ENCODE data around the gene LRRFIP1. TPM values are rescaled to one million over a fixed set of nuclear protein-coding genes. Genes with fewer than 3 reads are reported as not detected.

Gene LRRFIP1
- total and polyA plus RNA-seq, 2 donors (not counting 1 experiment from before 2014, with no cell fraction given), result 42.0 to 139 TPM

GRCh38 chr2:237682856-237683670, 55.7 kb downstream of the LRRFIP1 start:
- Histone ChIP-seq H3K36me3 (replicated peaks in 1 of 2; ENCODE audit: control extremely low read depth in 1 of 2, control insufficient read depth in 1 of 2, extremely low read depth in 1 of 2, insufficient read depth in 2 of 2, low read length in 1 of 2) (no peaks in the 10 kb centered on the region), H3K79me2 (ENCODE audit: control insufficient read depth, insufficient read depth, low read length) (peaks cover 12% of the 10 kb centered on the region), H3K27me3 (replicated peaks in 1 of 4; ENCODE audit: control extremely low read depth in 1 of 4, control insufficient read depth in 3 of 4, insufficient read depth in 4 of 4, low read length in 3 of 4) (no peaks in the 10 kb centered on the region), H3K4me2 (replicated peaks; ENCODE audit: low read depth, low read length, poor library complexity, severe bottlenecking) (no peak overlapping the region), H3K9ac (ENCODE audit: low read length) (no peak overlapping the region), H3K27ac (ENCODE audit: low read length in 2 of 2) (no peak overlapping the region), H3K9me3 (ENCODE audit: control extremely low read depth in 1 of 3, control insufficient read depth in 2 of 3, insufficient read depth in 1 of 3, low read length in 2 of 3) (no peaks in the 10 kb centered on the region), H4K20me1 (ENCODE audit: control insufficient read depth, insufficient read depth, low read length, poor library complexity, severe bottlenecking) (no peaks in the 10 kb centered on the region), H2AFZ (ENCODE audit: insufficient read depth, low read depth, low read length, poor library complexity, severe bottlenecking) (no peak overlapping the region), H3K4me3 (ENCODE audit: control extremely low read depth in 1 of 5, extremely low read depth in 1 of 5, insufficient read depth in 1 of 5, low read depth in 2 of 5, low read length in 4 of 5) (no peak overlapping the region), H3K4me1 (ENCODE audit: control insufficient read depth in 2 of 2, insufficient read depth in 2 of 2, low read length in 2 of 2) (peaks cover 25 to 26% of the 10 kb centered on the region in 2 donors)
- peaks cover 35% of the 10 kb centered on the region for H3K4me1 Mint-ChIP-seq
- H3K9me3 Mint-ChIP-seq (ENCODE audit: insufficient read depth), result no peaks in the 10 kb centered on the region
- 91% methylated on average over 15 of the region's 18 CpGs for WGBS (ENCODE audit: insufficient coverage)
- H3K27me3 Mint-ChIP-seq, result no peaks in the 10 kb centered on the region
- DNase-seq (no peak), ATAC-seq (ENCODE audit: low read depth) (no peak)
- ChIA-PET CTCF (interaction anchor here (0.7 to 1.7 kb wide), 6 partner anchors 9 to 62 kb away, joined by 3 to 7 read pairs (median 3); no protein-coding TSS in a partner anchor), POLR2A (no interaction called here)
- intact Hi-C loops (cut with micrococcal nuclease), result no loop called here
- H3K27ac Mint-ChIP-seq, result no peak overlapping the region
- no peak for TF ChIP-seq CTCF (IDR thresholded peaks at IDR 0.05)
- TF ChIP-seq EZH2 (IDR thresholded peaks at IDR 0.05; ENCODE audit: borderline replicate concordance, insufficient read depth, low read depth, low read length, poor library complexity, severe bottlenecking), result no peak
- H3K4me3 Mint-ChIP-seq, result no peak overlapping the region

- no peaks in the 10 kb centered on the region for H3K36me3 ChIP-seq (replicated peaks in 1 of 2; ENCODE audit: control extremely low read depth in 1 of 2, control insufficient read depth in 1 of 2, extremely low read depth in 1 of 2, insufficient read depth in 2 of 2, low read length in 1 of 2)
- H4K20me1 ChIP-seq (ENCODE audit: control insufficient read depth, insufficient read depth, low read length, poor library complexity, severe bottlenecking), result no peaks in the 10 kb centered on the region
- no peak overlapping the region for H3K9ac ChIP-seq (ENCODE audit: low read length)
- H3K79me2 ChIP-seq (ENCODE audit: control insufficient read depth, insufficient read depth, low read length), result peaks cover 15% of the 10 kb centered on the region
- no peaks in the 10 kb centered on the region for H3K9me3 ChIP-seq (ENCODE audit: control extremely low read depth in 1 of 3, control insufficient read depth in 2 of 3, insufficient read depth in 1 of 3, low read length in 2 of 3)
- Mint-ChIP-seq H3K27ac (peak overlapping the region; percentile 12), H3K4me3 (no peak overlapping the region), H3K9me3 (ENCODE audit: insufficient read depth) (no peaks in the 10 kb centered on the region), H3K4me1 (peaks cover 49% of the 10 kb centered on the region), H3K27me3 (no peaks in the 10 kb centered on the region)
- CTCF ChIA-PET, result interaction anchor here (2.0 kb wide), 1 partner anchor 11 kb away, joined by 18 read pairs; no protein-coding TSS in a partner anchor
- H3K4me1 ChIP-seq (ENCODE audit: control insufficient read depth in 2 of 2, insufficient read depth in 2 of 2, low read length in 2 of 2), result peaks cover 40 to 41% of the 10 kb centered on the region in 2 donors
- no peak overlapping the region for H3K27ac ChIP-seq (ENCODE audit: low read length in 2 of 2)
- POLR2A ChIA-PET, result interaction anchor here (1.0 to 1.2 kb wide), 2 partner anchors 10 to 12 kb away, joined by 5 to 6 read pairs; no protein-coding TSS in a partner anchor
- DNase-seq, result no peak
- no peak for ATAC-seq (ENCODE audit: low read depth)
- no peak overlapping the region for H3K4me3 ChIP-seq (ENCODE audit: control extremely low read depth in 1 of 5, extremely low read depth in 1 of 5, insufficient read depth in 1 of 5, low read depth in 2 of 5, low read length in 4 of 5)
- 89% methylated on average over 4 of the region's 5 CpGs for WGBS (ENCODE audit: insufficient coverage)
- no peak overlapping the region for H3K4me2 ChIP-seq (replicated peaks; ENCODE audit: low read depth, low read length, poor library complexity, severe bottlenecking)
- H3K27me3 ChIP-seq (replicated peaks in 1 of 4; ENCODE audit: control extremely low read depth in 1 of 4, control insufficient read depth in 3 of 4, insufficient read depth in 4 of 4, low read length in 3 of 4), result no peaks in the 10 kb centered on the region
- intact Hi-C loops (cut with micrococcal nuclease), result no loop called here
- no peak for TF ChIP-seq CTCF (IDR thresholded peaks at IDR 0.05)
- TF ChIP-seq EZH2 (IDR thresholded peaks at IDR 0.05; ENCODE audit: borderline replicate concordance, insufficient read depth, low read depth, low read length, poor library complexity, severe bottlenecking), result no peak
- H2AFZ ChIP-seq (ENCODE audit: insufficient read depth, low read depth, low read length, poor library complexity, severe bottlenecking), result no peak overlapping the region
Measured at GRCh38 chr2:237685408-237685807, 58.0 kb downstream of the LRRFIP1 start.
